ENCODE measurements around the gene ABTB1.

GRCh38 chr3:127679534-127680145, 6.9 kb downstream of the ABTB1 start:
- TF ChIP-seq CTCF (IDR thresholded peaks at IDR 0.05) (no peak), POLR2A (IDR thresholded peaks at IDR 0.05) (no peak)
